ENCODE data around the gene DMWD.
A peak's percentile ranks its signal among the peaks of the same experiment; 100 is the strongest.

- TF ChIP-seq CTCF (IDR thresholded peaks at IDR 0.05) (no peak), POLR2AphosphoS5 (IDR thresholded peaks at IDR 0.05) (peak in 1 of 4 donors; percentile 2), POLR2A (IDR thresholded peaks at IDR 0.05) (no peak)
Measured at GRCh38 chr19:45781214-45782161, 11.2 kb downstream of the DMWD start.

Measured in sigmoid colon (tissue), 4 donors.